ENCODE results near the gene ZNF799.

- TF ChIP-seq POLR2AphosphoS5 (IDR thresholded peaks at IDR 0.05; ENCODE audit: low read depth) = no peak
- no peak for TF ChIP-seq CTCF (IDR thresholded peaks at IDR 0.05; ENCODE audit: insufficient read depth, low read length)
- no peak for TF ChIP-seq GABPA (IDR thresholded peaks at IDR 0.05; ENCODE audit: low read depth)
- TF ChIP-seq REST (IDR thresholded peaks at IDR 0.05; ENCODE audit: insufficient replicate concordance, low read depth) = no peak
These were observed 50.7 kb downstream of the ZNF799 start for GRCh38 chr19:12350185-12350889.
